Measurements from ENCODE around the gene CTNNA3. TPM values are rescaled to one million over a fixed set of nuclear protein-coding genes. Genes with fewer than 3 reads are reported as not detected.

CTNNA3 gene
- total and polyA plus RNA-seq, 2 donors (not counting 1 experiment from before 2014, with no cell fraction given): not detected

- TF ChIP-seq EZH2 (IDR thresholded peaks at IDR 0.05; ENCODE audit: low read length, missing control alignments): no peak
- no peak for TF ChIP-seq CTCF (conservative IDR thresholded peaks at IDR 0.05 in 1 of 2, IDR thresholded peaks at IDR 0.05 in 1 of 2; ENCODE audit: low read depth in 1 of 2, low read length in 2 of 2)
- no peaks in the 10 kb centered on the region for H3K79me2 ChIP-seq (ENCODE audit: control insufficient read depth, insufficient read depth, low read length)
- DNase-seq (ENCODE audit: low read depth in 2 of 2): no peak
Measured at GRCh38 chr10:67648613-67649229, 47.3 kb downstream of the CTNNA3 start.

DNA sequence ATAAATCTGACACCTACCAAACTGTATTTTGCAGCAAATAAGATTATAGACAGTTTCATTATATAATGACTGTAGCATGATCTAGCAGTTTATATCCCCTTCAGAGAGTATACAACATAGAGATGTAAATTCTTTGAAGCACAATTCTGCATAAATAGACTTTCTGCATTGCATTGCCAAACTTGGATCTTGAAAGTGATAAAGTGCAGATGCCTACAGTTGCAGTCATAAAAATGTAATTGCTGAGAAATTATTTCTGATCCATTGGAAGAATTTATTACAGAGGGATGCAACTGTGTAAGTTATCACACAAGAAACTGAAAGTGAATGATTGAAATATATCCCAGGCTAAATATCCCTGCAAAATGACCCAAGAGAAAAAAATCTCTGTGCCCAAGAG lies 65.1 kb downstream of the CTNNA3 start:
- no peaks in the 10 kb centered on the region for H3K9me3 ChIP-seq (ENCODE audit: control insufficient read depth, insufficient read depth, low read depth, low read length)

More at GRCh38 chr10:67648613-67649229, 47.3 kb downstream of the CTNNA3 start:
- Histone ChIP-seq H3K4me1 (ENCODE audit: control insufficient read depth, extremely low read depth, insufficient read depth, low read length) (no peaks in the 10 kb centered on the region), H3K4me3 (replicated peaks in 1 of 4; ENCODE audit: control extremely low read depth in 1 of 4, insufficient read depth in 1 of 4, low read depth in 3 of 4, low read length in 4 of 4) (no peak overlapping the region), H3K9me3 (ENCODE audit: control insufficient read depth, insufficient read depth, low read depth, low read length) (no peaks in the 10 kb centered on the region), H2AFZ (ENCODE audit: low read length) (no peak overlapping the region), H3K9ac (ENCODE audit: insufficient read depth, low read length) (no peak overlapping the region), H3K4me2 (ENCODE audit: extremely low read depth, insufficient read depth, low read length) (no peak overlapping the region), H3K36me3 (ENCODE audit: control insufficient read depth, insufficient read depth, low read length) (no peaks in the 10 kb centered on the region), H4K20me1 (ENCODE audit: control insufficient read depth, extremely low read depth, insufficient read depth, low read length) (no peaks in the 10 kb centered on the region), H3K27ac (ENCODE audit: insufficient read depth, low read length) (no peak overlapping the region), H3K27me3 (ENCODE audit: control insufficient read depth, insufficient read depth, low read length) (no peaks in the 10 kb centered on the region)

DNA sequence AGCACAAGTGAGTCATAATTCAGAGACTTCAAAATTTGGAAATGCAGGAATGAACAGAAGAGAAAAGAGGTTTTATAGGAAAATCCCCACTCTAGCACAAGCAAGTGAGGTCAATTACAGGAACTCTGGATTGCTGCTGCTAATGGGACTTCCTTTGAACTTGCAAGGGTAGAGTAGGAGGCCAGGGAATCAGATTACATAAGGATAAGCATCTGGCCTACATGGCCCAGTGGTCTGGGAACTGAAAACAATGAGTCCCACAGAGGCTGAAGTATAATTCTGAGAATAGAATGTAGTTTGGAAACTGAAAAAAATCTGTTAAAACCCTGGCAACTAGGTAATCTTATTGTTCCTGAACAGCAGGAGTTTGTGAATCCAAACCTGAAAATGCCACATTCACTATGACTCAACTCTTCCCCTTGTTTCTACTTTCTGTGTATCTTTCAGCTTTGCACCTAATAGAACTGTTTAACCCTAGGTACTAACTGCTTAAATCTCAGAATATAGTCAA lies 66.5 kb downstream of the CTNNA3 start:
- DNase-seq (ENCODE audit: low read depth in 2 of 2): peak in 1 of 2 donors; percentile 82
- TF ChIP-seq CTCF (conservative IDR thresholded peaks at IDR 0.05 in 1 of 2, IDR thresholded peaks at IDR 0.05 in 1 of 2; ENCODE audit: low read depth in 1 of 2, low read length in 2 of 2): no peak
- no peak for TF ChIP-seq EZH2 (IDR thresholded peaks at IDR 0.05; ENCODE audit: low read length, missing control alignments)
- no peaks in the 10 kb centered on the region for H3K4me1 ChIP-seq (ENCODE audit: control insufficient read depth, extremely low read depth, insufficient read depth, low read length)
- no peaks in the 10 kb centered on the region for H3K79me2 ChIP-seq (ENCODE audit: control insufficient read depth, insufficient read depth, low read length)
- no peaks in the 10 kb centered on the region for H3K27me3 ChIP-seq (ENCODE audit: control insufficient read depth, insufficient read depth, low read length)
- no peaks in the 10 kb centered on the region for H3K9me3 ChIP-seq (ENCODE audit: control insufficient read depth, insufficient read depth, low read depth, low read length)
- H3K4me3 ChIP-seq (replicated peaks in 1 of 4; ENCODE audit: control extremely low read depth in 1 of 4, insufficient read depth in 1 of 4, low read depth in 3 of 4, low read length in 4 of 4): no peak overlapping the region
- H3K27ac ChIP-seq (ENCODE audit: insufficient read depth, low read length): no peak overlapping the region
- no peaks in the 10 kb centered on the region for H4K20me1 ChIP-seq (ENCODE audit: control insufficient read depth, extremely low read depth, insufficient read depth, low read length)
- H3K9ac ChIP-seq (ENCODE audit: insufficient read depth, low read length): no peak overlapping the region
- H3K4me2 ChIP-seq (ENCODE audit: extremely low read depth, insufficient read depth, low read length): no peak overlapping the region
- no peaks in the 10 kb centered on the region for H3K36me3 ChIP-seq (ENCODE audit: control insufficient read depth, insufficient read depth, low read length)
- H2AFZ ChIP-seq (ENCODE audit: low read length): no peak overlapping the region

More for the DNA sequence above, 65.1 kb downstream of the CTNNA3 start:
- no peaks in the 10 kb centered on the region for H3K4me1 ChIP-seq (ENCODE audit: control insufficient read depth, extremely low read depth, insufficient read depth, low read length)
- no peak overlapping the region for H3K27ac ChIP-seq (ENCODE audit: insufficient read depth, low read length)
- DNase-seq (ENCODE audit: low read depth in 2 of 2): no peak
- no peaks in the 10 kb centered on the region for H3K27me3 ChIP-seq (ENCODE audit: control insufficient read depth, insufficient read depth, low read length)
- H3K79me2 ChIP-seq (ENCODE audit: control insufficient read depth, insufficient read depth, low read length): no peaks in the 10 kb centered on the region
- no peak overlapping the region for H3K4me2 ChIP-seq (ENCODE audit: extremely low read depth, insufficient read depth, low read length)
- H2AFZ ChIP-seq (ENCODE audit: low read length): no peak overlapping the region
- no peaks in the 10 kb centered on the region for H4K20me1 ChIP-seq (ENCODE audit: control insufficient read depth, extremely low read depth, insufficient read depth, low read length)
- no peak overlapping the region for H3K4me3 ChIP-seq (replicated peaks in 1 of 4; ENCODE audit: control extremely low read depth in 1 of 4, insufficient read depth in 1 of 4, low read depth in 3 of 4, low read length in 4 of 4)
- TF ChIP-seq CTCF (conservative IDR thresholded peaks at IDR 0.05 in 1 of 2, IDR thresholded peaks at IDR 0.05 in 1 of 2; ENCODE audit: low read depth in 1 of 2, low read length in 2 of 2) (no peak), EZH2 (IDR thresholded peaks at IDR 0.05; ENCODE audit: low read length, missing control alignments) (no peak)
- H3K36me3 ChIP-seq (ENCODE audit: control insufficient read depth, insufficient read depth, low read length): no peaks in the 10 kb centered on the region
- no peak overlapping the region for H3K9ac ChIP-seq (ENCODE audit: insufficient read depth, low read length)
